AG04449 (cell line): Measurements from ENCODE around the gene WWC2.

Experiments
- CTCF ChIA-PET: fragments of 350-600 bp; formaldehyde crosslinking; extraction: SDS; loops from one replicate; lab custom pipeline; 2021; ENCODE audit warnings: antibody characterized with exemption; lab: Yijun Ruan, JAX
- POLR2A ChIA-PET: fragments of 400-600, 350-600 bp; formaldehyde crosslinking; extraction: SDS; loops from one replicate; lab custom pipeline; 2020; ENCODE audit warnings: antibody characterized with exemption, inconsistent platforms; lab: Yijun Ruan, JAX
- DNase-seq: peaks from one replicate; pipeline ENCODE4 v3.0.0-alpha.2; 2010; ENCODE audit warnings: low read depth, low spot score
- H3K4me3 ChIP-seq: 2 replicates; pipeline ENCODE4 v1.5.1; 2011; ENCODE audit warnings: low read depth, mild to moderate bottlenecking, control low read depth, low read length
- CTCF ChIP-seq: IDR thresholded peaks from one replicate; pipeline ENCODE4 v1.5.1; 2011; ENCODE audit warnings: mild to moderate bottlenecking, moderate library complexity, low read length, control low read depth, inconsistent platforms; ENCODE audit not compliant: insufficient read depth; ENCODE audit errors: missing control alignments

WWC2 gene

GRCh38 chr4:183360161-183360919 lies 261.3 kb downstream of the WWC2 start:
- POLR2A ChIA-PET, result no interaction called here
- CTCF ChIA-PET, result no interaction called here
- no peak for DNase-seq
- TF ChIP-seq CTCF, result no peak
- H3K4me3 ChIP-seq, result no peak overlapping the region

DNA sequence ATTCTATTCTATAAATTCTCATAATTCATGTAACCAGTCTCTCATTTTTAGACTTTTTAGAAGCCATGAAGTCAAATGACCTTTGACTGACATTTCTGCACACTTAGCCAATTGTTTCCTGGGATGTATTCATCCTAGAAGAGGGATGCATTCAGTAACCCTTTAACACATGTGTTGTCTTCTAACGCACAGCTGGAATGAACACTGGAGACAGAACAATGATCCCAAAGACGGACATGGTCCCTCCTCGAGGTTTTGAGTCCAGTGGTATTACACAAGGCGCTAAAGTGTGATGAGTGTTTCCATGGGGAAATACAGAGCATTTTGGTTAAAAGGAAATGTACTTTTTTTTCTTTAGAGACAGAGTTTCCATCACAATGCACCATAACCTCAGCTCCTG lies 263.0 kb downstream of the WWC2 start:
- TF ChIP-seq CTCF, result no peak

DNA sequence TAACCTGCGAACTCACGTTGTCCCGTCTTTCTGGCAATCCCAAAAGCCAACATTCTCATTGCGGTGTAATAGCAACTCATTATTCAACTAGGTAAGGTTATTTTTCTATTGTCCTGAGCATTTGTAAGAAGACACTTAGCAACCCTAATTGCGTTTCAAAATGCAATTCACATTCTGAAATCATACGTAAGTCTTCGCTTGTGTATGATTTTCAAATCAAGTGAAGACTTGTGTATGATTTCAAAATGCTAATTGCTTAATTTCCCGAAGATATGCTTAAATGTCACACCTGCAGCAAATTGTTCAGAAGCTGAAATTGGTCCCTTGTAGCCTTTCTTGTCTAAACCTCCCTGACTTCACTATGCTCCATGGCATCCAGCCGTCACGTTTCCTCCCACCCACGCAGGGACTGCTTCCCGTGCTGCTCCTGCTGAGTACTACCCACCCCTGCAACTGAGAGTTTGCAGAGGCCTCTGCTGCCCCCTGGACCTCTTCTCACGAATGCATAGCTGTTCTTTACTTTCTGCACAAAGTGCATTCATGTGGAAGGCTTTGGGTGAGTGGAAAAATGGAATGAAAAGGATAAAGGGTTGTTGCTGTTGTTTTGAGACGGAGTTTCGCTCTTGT lies 264.0 kb downstream of the WWC2 start:
- DNase-seq, result no peak
- TF ChIP-seq CTCF, result peak; percentile 12
- POLR2A ChIA-PET, result no interaction called here
- H3K4me3 ChIP-seq, result no peak overlapping the region
- CTCF ChIA-PET, result interaction anchor here (1.0 to 1.3 kb wide), 2 partner anchors 16 to 424 kb away, joined by 4 to 5 read pairs; no protein-coding TSS in a partner anchor

More for the DNA sequence above, 263.0 kb downstream of the WWC2 start:
- CTCF ChIA-PET, result interaction anchor here (1.1 to 1.2 kb wide), 2 partner anchors 9 to 46 kb away, joined by 4 to 5 read pairs; no protein-coding TSS in a partner anchor
- no peak for DNase-seq
- POLR2A ChIA-PET, result no interaction called here
- H3K4me3 ChIP-seq, result no peak overlapping the region

DNA sequence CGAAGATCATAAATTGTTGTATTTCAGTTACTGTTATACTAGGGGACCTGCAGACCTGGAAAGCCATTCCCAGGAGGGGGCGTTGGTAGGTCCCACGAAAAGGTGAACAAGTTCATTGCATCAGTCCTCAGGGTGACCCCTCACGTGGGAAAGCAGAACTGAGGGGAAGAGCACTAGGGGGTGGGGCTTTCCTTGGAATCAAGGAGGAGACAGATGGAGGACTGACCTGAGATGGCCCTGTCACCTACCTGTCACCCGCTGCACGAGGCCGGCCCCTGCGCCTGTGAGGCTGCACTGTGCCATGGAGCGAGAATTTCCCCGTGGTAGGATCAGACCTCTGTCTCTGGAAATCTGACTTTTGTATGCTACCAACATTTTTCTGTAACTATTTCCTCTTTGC lies 265.0 kb downstream of the WWC2 start:
- ChIA-PET CTCF (no interaction called here), POLR2A (no interaction called here)
- no peak overlapping the region for H3K4me3 ChIP-seq
- no peak for TF ChIP-seq CTCF
- DNase-seq, result no peak

DNA sequence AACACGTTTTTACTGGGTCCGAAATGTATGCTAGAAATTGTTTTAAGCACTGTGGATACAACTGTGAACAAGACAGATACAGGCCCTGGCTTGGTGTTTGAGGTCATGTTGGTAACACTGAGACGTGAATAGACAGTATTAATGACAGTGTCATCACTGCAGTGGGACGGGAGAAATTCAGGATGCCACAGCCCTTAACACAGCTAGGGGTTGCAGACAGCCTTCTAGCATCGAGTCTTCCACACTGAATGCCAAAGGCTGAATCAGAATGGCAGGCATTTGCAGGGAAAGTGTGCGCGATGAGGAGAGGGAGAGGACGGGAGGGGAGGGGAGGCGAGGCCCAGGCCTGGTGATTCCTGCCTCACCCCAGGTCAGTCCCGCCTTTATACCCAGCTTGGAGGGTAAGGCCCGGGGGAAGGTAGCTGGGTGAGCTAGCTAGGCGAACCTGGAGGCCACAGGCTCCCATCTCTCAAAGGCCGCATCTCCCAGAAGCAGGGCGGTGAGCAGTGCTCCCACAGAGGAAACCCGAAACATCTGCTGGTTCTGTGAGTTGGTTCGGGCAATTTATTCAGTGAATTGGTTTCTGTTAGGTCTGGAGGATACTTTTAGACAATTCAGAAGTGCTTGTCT lies 267.3 kb downstream of the WWC2 start:
- H3K4me3 ChIP-seq, result no peak overlapping the region
- CTCF ChIA-PET, result no interaction called here
- TF ChIP-seq CTCF, result no peak
- no peak for DNase-seq
- POLR2A ChIA-PET, result no interaction called here

- CTCF ChIA-PET, result no interaction called here
- no peak for TF ChIP-seq CTCF
- POLR2A ChIA-PET, result no interaction called here
- H3K4me3 ChIP-seq, result no peak overlapping the region
- no peak for DNase-seq
Measured at GRCh38 chr4:183369073-183369472, 270.0 kb downstream of the WWC2 start.
